ENCODE data around the gene OR2T8.

OR2T8 gene, protein sequence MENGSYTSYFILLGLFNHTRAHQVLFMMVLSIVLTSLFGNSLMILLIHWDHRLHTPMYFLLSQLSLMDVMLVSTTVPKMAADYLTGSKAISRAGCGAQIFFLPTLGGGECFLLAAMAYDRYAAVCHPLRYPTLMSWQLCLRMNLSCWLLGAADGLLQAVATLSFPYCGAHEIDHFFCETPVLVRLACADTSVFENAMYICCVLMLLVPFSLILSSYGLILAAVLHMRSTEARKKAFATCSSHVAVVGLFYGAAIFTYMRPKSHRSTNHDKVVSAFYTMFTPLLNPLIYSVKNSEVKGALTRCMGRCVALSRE

GRCh38 chr1:247919952-247920351 lies at the start of gene OR2T8:
TSS of gene OR2T8 (plus strand) at chr1:247920252. CDS start at chr1:247921018, 766 bp downstream.
- DNase-seq (ENCODE audit: low read depth): no peak
- TF ChIP-seq, protein P1, sequence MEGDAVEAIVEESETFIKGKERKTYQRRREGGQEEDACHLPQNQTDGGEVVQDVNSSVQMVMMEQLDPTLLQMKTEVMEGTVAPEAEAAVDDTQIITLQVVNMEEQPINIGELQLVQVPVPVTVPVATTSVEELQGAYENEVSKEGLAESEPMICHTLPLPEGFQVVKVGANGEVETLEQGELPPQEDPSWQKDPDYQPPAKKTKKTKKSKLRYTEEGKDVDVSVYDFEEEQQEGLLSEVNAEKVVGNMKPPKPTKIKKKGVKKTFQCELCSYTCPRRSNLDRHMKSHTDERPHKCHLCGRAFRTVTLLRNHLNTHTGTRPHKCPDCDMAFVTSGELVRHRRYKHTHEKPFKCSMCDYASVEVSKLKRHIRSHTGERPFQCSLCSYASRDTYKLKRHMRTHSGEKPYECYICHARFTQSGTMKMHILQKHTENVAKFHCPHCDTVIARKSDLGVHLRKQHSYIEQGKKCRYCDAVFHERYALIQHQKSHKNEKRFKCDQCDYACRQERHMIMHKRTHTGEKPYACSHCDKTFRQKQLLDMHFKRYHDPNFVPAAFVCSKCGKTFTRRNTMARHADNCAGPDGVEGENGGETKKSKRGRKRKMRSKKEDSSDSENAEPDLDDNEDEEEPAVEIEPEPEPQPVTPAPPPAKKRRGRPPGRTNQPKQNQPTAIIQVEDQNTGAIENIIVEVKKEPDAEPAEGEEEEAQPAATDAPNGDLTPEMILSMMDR (IDR thresholded peaks at IDR 0.05; ENCODE audit: insufficient read depth, low read depth, low read length, missing control alignments): no peak
- H3K4me3 ChIP-seq (ENCODE audit: low read depth, low read length): no peak within 1 kb of the TSS

DNA sequence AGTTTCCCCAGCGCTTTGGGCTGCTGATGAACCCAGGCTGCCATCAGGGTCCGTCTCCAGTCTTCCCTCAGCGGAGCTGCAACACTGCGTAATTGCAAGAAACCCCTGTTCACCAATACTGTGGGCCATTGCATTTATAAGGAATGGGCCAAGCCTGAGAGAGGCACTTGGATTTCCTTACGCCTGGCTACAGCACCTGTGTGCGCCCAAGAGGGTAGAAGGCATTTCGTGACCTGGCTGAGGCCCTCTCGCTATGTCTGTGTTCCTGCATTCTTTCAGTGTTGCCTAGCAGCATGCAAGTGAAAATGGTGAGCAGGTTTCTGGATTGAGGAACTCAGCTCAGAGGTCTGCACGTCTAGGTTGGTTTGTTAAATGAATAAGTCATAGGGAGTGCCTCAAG lies 36.7 kb upstream of the OR2T8 start:
- TF ChIP-seq, protein P1 (IDR thresholded peaks at IDR 0.05; ENCODE audit: insufficient read depth, low read depth, low read length, missing control alignments): no peak
- no peak for DNase-seq (ENCODE audit: low read depth)
- no peak overlapping the region for H3K4me3 ChIP-seq (ENCODE audit: low read depth, low read length)

DNA sequence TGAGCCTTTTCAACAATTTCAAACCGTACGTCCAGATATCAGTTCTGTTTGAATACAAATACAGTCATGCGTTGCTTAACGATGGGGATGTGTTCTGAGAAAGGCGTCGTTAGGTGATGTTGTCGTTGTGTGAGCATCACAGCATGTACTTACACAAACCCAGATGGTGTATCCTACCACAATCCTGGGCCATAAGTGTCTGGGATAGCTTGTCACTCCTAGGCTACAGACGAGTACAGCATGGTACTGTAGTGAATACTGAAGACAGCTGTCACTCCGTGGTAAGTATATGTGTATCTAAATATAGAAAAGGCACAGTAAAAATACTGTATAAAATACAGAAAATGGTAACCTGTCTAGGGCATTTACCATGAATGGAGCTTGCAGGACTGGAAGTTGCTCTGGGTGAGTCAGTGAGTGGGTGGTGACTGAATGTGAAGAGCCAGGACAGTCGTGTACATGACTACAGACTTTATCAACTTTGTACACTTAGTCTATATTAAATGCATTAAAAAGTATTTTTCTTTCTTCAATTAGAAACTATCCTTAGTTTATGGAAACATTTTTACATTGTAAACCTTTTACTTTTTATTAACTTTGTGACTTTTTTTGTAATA lies 35.1 kb upstream of the OR2T8 start:
- no peak for DNase-seq (ENCODE audit: low read depth)
- TF ChIP-seq, protein P1 (IDR thresholded peaks at IDR 0.05; ENCODE audit: insufficient read depth, low read depth, low read length, missing control alignments): no peak
- no peak overlapping the region for H3K4me3 ChIP-seq (ENCODE audit: low read depth, low read length)

DNA sequence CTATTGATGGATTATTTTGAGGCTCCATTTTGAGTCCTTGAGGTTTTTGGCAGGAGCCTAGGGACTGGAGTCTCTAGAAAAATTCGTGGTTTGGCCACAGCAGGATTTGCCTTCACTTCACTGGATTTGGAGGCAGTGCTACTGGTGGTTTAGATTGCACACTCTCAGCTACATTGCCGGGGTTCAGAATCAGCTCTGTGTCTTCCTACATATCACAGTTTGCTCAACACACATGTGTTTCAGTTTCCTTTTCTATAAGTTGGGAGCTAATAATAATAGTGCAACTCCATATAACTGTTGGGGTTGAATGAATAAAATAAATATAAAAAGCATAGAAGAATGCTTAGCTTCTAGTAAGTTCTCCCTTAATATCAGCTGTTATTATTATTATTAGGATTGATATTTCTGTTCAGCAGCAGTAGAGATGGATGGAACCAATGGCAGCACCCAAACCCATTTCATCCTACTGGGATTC lies 24.9 kb upstream of the OR2T8 start, which contains the start of gene OR2W3:
OR2W3 (plus strand) TSS at position 425 of the 475 bp plus-strand sequence; CDS start at position 425, 0 bp downstream.
- no peak for DNase-seq (ENCODE audit: low read depth)
- no peak within 1 kb of the TSS for H3K4me3 ChIP-seq (ENCODE audit: low read depth, low read length)
- TF ChIP-seq, protein P1 (IDR thresholded peaks at IDR 0.05; ENCODE audit: insufficient read depth, low read depth, low read length, missing control alignments): no peak

- H3K4me3 ChIP-seq (ENCODE audit: low read depth, low read length): no peak overlapping the region
- no peak for DNase-seq (ENCODE audit: low read depth)
- TF ChIP-seq, protein P1 (IDR thresholded peaks at IDR 0.05; ENCODE audit: insufficient read depth, low read depth, low read length, missing control alignments): no peak
Measured at GRCh38 chr1:247895976-247896375, 24.1 kb upstream of the OR2T8 start.

GRCh38 chr1:247904122-247904521 lies 15.9 kb upstream of the OR2T8 start:
- no peak for DNase-seq (ENCODE audit: low read depth)
- H3K4me3 ChIP-seq (ENCODE audit: low read depth, low read length): no peak overlapping the region
- TF ChIP-seq, protein P1 (IDR thresholded peaks at IDR 0.05; ENCODE audit: insufficient read depth, low read depth, low read length, missing control alignments): no peak

All from GM12865 (cell line).